ENCODE data around the gene CDC37L1. TPM values are rescaled to one million over a fixed set of nuclear protein-coding genes. Genes with fewer than 3 reads are reported as not detected.

CDC37L1 gene
- total and polyA plus RNA-seq, 9 of the 15 experiments (the other 6 are each of a cell fraction or from before 2014, with no cell fraction given) = 1.5 to 7.9 (median 6.0) TPM

- TF ChIP-seq MGA (IDR thresholded peaks at IDR 0.05) = no peak
These were observed 17.8 kb upstream of the CDC37L1 start (continued) for GRCh38 chr9:4661611-4662010.
